GM19193 (cell line): ENCODE results near the gene TNFRSF14.

Experiments
- POLR2A ChIP-seq: IDR thresholded peaks from 4 replicates; pipeline ENCODE4 v1.6.1; 2011; ENCODE audit not compliant: insufficient read depth, insufficient read length; ENCODE audit errors: extremely low read depth

The TNFRSF14 gene

GRCh38 chr1:2591581-2592261 is 35.5 kb downstream of the TNFRSF14 start:
- TF ChIP-seq POLR2A: no peak

DNA sequence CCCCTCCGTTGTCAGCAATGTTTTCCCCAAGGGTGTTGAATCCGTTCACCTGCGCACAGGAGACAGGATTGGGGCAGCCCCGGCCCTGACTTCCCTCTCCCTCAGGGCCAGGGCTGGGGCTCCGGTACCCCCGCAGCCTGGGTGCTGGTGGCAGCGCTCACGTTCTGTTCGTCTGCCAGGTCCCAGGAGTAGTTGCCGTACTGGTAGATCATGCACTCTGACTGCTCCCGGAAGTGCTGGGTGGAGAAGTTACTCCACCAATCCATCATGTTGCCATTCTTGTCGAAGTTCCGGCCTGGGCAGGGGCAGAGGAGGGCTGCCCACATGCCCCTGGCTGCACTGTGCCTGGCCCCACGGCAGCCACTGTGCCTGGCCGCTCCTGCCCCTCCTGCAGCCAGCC is 36.5 kb downstream of the TNFRSF14 start:
- TF ChIP-seq POLR2A: no peak

GRCh38 chr1:2593251-2593878 is 37.2 kb downstream of the TNFRSF14 start:
- no peak for TF ChIP-seq POLR2A

DNA sequence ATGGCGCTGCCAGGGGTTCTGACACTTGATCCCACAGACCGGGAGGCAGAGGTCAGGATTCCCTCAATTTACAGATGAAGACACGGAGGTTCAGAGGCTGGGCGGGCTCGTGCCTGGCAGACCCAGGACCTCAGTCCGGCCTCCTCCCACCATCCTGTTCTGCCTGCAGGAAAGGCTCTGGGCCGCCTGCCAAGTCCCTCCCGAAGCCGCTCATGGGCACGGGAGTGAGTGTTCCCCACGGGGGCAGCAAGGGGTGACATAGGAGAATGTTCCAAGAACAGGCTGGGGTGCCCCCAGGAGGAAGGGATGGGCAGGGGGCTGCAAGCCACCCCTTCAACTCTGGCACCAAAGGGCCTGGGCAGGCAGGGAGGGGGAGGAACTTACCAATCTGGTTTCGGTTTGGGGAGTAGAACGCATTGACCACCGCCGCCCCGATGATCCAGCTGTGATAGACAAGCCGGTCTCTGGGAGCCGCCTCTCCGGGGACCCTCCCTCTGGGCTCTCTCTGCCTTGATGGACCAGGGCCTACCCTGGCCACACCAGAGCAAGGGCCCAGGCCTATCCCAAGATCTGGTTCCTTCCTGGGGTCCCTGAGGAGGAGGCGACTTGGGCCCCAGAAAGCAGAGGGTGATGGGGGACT is 38.0 kb downstream of the TNFRSF14 start:
- TF ChIP-seq POLR2A: no peak

DNA sequence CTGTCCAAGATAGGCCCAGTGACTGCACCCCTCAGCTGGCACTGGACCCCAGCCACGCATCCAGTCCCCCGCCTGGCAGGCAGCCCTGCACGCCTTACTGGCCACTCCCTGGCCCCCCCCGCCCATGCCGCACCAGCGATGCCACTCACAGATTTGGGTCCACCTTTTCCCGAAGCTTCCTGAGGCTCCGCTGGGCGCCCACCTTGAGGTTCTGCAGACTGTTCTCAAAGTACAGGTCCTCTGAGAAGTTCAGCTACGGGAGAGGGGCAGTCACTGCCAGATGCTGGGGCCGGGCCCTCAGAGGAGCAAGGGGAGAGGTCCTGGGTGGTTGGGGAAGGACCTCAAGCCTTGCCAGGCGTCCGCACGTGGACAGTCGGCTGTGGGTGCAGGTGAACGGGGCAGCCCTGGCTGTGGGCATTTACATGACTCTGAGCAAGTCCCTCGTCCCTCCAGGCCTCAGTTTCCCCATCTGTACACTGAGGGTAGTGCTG is 38.5 kb downstream of the TNFRSF14 start:
- TF ChIP-seq POLR2A: no peak

GRCh38 chr1:2595261-2595811 is 39.2 kb downstream of the TNFRSF14 start:
- no peak for TF ChIP-seq POLR2A

DNA sequence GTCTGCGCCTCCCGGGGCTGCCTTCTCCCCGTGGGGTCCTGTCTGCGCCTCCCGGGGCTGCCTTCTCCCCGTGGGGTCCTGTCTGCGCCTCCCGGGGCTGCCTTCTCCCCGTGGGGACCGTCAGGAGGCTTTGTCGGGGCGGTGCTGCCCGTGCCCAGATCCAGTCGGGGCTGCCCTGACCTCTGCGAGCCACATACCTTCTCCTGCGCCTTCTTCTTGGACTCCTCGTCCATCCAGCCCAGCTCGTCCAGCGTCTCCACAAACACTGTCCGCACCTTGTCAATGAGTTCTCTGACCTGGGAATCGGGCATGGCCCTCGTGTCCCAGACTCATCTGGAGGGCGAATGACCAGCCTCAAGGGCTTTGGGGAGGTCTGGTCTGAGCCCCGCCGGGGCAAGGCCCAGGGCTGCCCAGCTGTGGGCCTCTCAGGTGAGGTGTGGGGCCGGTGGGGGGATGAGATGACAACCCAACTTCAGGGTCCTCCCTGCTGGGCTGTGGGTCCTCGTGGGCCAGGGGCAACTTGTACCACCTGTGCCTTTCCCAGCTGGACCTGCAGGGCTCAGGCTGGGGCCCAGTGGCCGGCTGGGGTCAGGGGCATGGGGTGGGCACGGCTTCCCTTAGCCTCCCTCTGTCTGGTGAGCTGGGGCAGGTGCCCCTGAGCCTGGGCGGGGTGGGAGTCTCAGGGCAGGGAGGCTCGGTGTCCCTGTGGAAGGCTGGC is 39.8 kb downstream of the TNFRSF14 start:
- TF ChIP-seq POLR2A: no peak

DNA sequence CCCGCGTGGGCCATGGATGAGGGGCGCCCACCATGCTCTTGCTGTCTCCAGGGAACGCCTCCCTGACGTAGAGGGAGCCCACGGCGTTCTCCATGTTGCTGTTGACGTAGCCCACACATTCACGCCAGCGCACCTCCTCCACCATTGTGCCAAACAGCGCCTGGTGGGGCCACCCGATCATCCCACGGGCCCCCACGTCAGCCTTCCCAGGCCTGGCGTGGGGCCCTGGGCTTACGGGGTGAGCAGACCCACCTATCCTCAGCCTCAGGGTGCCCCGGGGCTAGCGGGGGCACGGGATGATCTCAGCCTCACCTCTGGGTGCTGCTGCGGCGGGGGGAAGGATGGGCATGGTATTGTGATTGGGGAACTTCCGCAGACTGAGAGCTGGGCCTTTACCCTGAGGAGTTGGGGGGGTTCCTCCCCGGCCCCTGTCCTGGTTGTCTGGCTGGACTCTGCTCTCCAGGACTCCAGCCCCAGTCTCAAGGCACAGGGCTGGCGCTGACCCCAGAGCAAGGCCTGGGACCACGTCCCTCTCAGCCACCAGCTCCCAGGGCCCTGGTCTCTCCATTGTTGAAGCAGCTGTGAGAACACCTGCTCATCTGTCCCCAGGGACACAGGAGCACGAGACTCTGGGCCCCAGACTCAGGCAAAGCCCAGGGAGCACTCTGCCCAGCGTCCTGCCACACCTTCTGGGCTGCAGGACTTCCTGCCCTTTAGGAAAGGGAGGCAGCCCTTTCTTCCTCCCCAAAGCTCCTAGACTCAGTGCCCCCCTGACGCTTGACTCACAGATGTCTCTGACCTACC is 40.6 kb downstream of the TNFRSF14 start:
- TF ChIP-seq POLR2A: no peak

DNA sequence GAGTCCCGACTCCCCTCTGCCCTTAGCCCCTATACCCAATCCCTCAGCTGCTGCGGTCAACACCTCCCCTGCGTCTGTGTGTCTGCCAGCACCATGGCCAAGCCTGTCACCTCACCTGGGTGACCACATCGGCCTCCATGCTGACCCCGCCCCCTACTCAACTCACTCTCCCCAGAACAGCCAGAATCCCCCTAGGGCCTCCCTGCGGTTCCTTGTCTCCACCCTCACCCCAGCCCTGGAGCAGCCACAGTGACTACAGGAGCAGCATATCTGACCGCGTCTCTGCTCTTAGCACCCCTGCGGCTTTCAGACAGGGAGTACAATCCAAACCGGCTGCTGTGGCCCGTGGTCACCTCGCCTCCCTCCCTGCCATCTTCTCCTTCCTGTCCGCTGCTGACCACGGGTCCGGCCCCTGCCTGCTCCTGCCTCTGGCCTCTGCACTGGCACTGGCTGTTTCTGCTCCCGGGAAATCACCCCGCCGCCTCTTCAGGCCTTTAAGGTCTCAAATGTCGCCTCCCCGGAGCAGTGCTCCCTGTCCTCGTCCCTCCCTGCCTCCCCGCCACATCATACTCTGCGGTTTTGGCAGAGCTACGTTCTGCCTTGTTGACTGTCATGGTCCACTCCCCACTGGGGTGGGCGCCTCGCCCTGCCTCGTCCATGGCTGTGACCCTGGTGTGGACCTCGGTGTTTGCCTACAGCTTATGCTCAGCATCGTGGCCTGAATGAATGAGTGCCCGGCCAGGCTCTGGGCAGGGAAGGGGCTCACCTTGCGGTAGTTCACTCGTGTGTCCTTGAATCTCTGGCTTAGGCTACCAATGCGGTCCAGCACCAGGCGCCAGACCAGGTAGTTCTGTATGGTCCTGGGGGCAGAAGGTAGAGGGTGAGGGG is 41.5 kb downstream of the TNFRSF14 start:
- TF ChIP-seq POLR2A: no peak

DNA sequence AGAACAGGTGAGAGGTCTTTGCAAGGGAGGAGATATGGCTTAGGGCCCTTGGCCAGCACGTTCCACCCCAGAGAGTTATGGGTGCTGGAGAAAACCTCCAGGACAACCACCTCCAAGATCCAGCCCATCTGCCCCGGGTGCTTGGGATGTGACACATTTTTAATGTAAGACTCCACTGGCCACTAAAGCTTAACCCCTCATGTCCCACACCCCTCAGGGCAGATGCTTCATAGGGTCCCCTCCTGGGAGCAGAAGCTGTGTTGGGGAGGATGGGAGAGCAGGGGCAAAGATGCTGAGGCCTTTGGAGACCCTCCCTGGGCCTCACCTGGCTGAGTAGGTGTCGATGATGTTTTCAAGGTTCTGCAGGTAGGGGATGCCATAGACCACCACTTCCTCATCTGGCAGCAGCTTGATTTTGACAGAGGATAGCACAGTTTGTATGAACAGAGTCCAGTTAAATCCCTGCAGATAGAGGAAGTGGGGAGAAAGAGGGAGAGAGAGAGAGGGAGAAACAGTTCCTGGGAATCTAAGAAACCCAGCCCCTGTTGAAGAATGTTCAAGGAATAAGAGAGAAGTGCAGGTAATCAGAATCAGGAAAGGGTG is 42.3 kb downstream of the TNFRSF14 start:
- no peak for TF ChIP-seq POLR2A

GRCh38 chr1:2601721-2602303 is 45.6 kb downstream of the TNFRSF14 start:
- TF ChIP-seq POLR2A: no peak

GRCh38 chr1:2602311-2602835 is 46.2 kb downstream of the TNFRSF14 start:
- no peak for TF ChIP-seq POLR2A
